ENCODE results near the gene PDE4B.

PDE4B gene

DNA sequence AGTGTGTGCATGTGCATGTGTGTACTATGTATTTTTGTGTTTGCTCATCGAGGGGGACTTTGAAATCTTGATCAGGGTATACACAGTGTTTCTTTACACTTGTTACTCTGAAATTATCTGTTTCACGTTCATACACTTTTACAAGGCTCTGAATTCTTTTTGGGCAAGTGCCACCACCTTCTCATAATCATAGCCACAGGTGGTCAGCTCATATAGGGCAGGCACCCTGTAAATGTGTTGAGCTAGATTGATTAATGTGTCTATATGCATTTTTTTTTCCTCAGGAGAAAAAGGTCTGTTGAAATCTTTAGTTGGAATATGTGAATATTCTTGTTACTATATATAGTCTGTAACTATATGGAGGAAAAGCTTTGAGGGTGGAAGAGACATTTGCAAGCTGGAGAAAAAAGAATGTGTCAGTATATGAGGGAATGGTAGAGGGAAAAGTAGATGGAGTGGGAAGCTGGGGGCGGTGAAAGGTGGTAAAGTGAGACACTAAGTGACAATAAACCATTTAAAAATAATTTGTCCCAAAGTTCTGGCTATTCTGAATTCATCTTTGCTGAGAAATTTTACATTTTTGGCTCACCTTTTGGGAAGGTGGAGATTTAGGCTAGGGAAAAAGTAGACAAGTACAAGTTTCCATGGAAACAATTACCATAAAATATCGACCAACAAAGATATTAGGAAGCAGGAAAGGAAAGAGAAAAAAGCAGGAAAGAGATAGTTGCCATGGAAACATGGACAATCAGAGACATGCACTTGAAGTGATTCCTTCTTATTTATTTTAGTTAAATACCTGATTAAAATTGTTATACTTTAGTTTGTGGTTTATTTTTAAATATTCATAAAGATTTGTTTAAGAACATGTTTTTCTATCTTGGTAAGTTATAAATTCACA is 277.5 kb downstream of the PDE4B start:
- H3K9me3 ChIP-seq = no peaks in the 10 kb centered on the region
- H3K27me3 ChIP-seq = no peaks in the 10 kb centered on the region
- no peak overlapping the region for H3K27ac ChIP-seq
- no peak overlapping the region for H3K4me3 ChIP-seq (ENCODE audit: low read depth in 1 of 2, low read length in 1 of 2)
- H3K36me3 ChIP-seq = no peaks in the 10 kb centered on the region
- H3K4me1 ChIP-seq (ENCODE audit: control insufficient read depth in 1 of 2, insufficient read depth in 1 of 2, low read depth in 1 of 2, low read length in 1 of 2) = no peaks in the 10 kb centered on the region
- TF ChIP-seq, protein P1, sequence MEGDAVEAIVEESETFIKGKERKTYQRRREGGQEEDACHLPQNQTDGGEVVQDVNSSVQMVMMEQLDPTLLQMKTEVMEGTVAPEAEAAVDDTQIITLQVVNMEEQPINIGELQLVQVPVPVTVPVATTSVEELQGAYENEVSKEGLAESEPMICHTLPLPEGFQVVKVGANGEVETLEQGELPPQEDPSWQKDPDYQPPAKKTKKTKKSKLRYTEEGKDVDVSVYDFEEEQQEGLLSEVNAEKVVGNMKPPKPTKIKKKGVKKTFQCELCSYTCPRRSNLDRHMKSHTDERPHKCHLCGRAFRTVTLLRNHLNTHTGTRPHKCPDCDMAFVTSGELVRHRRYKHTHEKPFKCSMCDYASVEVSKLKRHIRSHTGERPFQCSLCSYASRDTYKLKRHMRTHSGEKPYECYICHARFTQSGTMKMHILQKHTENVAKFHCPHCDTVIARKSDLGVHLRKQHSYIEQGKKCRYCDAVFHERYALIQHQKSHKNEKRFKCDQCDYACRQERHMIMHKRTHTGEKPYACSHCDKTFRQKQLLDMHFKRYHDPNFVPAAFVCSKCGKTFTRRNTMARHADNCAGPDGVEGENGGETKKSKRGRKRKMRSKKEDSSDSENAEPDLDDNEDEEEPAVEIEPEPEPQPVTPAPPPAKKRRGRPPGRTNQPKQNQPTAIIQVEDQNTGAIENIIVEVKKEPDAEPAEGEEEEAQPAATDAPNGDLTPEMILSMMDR (IDR thresholded peaks at IDR 0.05) = no peak

DNA sequence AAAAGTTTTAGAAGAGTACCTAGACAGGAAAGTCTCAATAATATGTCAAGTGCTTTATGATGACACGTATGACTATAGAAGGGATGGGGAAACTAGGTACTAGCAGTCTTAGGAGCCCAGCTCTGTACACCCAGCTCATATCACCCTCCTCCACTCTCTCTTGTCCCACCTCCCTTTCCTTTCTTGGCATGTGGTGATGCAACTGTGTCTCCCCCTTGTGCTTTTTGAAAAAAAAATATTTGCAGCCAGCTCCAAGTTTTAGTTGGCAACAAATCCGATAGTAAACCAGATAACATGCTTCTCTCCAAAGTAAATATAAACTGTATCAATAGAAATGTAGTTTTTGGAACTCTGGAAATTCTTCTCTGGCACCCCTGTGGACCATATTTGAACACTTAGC is 280.7 kb downstream of the PDE4B start:
- Histone ChIP-seq H3K27me3 (no peaks in the 10 kb centered on the region), H3K4me3 (ENCODE audit: low read depth in 1 of 2, low read length in 1 of 2) (no peak overlapping the region), H3K4me1 (ENCODE audit: control insufficient read depth in 1 of 2, insufficient read depth in 1 of 2, low read depth in 1 of 2, low read length in 1 of 2) (no peaks in the 10 kb centered on the region), H3K27ac (no peak overlapping the region), H3K9me3 (no peaks in the 10 kb centered on the region), H3K36me3 (no peaks in the 10 kb centered on the region)
- TF ChIP-seq, protein P1 (IDR thresholded peaks at IDR 0.05) = no peak

DNA sequence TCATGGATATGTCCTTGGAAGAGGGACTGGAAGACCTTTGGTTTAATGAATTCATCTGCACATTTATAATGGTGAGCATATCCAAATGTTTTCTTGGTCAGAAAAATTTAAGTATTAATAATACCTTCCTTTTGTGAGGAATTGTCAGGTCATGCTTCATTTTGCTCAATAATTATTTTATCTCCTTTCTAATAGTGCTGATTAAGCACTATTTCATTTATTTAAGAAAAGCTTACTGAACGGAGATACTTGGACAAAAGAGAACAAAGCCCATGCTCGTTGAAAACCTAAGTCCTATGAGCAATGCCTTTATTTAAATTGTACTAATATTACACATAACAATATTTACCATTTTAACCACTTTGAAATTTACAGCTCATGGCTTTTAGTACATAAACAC is 281.5 kb downstream of the PDE4B start:
- no peak overlapping the region for H3K27ac ChIP-seq
- no peaks in the 10 kb centered on the region for H3K4me1 ChIP-seq (ENCODE audit: control insufficient read depth in 1 of 2, insufficient read depth in 1 of 2, low read depth in 1 of 2, low read length in 1 of 2)
- no peaks in the 10 kb centered on the region for H3K27me3 ChIP-seq
- TF ChIP-seq, protein P1 (IDR thresholded peaks at IDR 0.05) = no peak
- H3K9me3 ChIP-seq = no peaks in the 10 kb centered on the region
- H3K4me3 ChIP-seq (ENCODE audit: low read depth in 1 of 2, low read length in 1 of 2) = no peak overlapping the region
- H3K36me3 ChIP-seq = no peaks in the 10 kb centered on the region

DNA sequence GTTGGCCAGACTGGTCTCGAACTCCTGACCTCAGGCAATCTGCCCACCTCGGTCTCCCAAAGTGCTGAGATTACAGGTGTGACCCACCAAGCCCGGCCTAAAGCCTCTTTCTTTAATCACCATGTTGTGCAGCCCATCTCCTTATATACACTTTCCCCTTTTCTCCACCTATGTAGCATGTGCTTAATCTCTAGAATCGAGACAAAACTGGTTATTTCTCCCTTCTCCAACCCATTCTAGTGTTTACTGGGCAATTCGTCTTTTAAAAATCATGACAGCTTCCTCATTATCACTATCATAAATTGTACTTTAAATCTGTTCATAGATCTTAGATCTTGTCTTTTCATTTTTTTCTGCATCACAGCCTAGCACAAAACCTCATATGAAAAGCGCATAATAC is 285.7 kb downstream of the PDE4B start:
- Histone ChIP-seq H3K4me1 (ENCODE audit: control insufficient read depth in 1 of 2, insufficient read depth in 1 of 2, low read depth in 1 of 2, low read length in 1 of 2) (no peaks in the 10 kb centered on the region), H3K4me3 (ENCODE audit: low read depth in 1 of 2, low read length in 1 of 2) (no peak overlapping the region), H3K27ac (no peak overlapping the region), H3K36me3 (no peaks in the 10 kb centered on the region), H3K9me3 (no peaks in the 10 kb centered on the region), H3K27me3 (no peaks in the 10 kb centered on the region)
- TF ChIP-seq, protein P1 (IDR thresholded peaks at IDR 0.05) = no peak

DNA sequence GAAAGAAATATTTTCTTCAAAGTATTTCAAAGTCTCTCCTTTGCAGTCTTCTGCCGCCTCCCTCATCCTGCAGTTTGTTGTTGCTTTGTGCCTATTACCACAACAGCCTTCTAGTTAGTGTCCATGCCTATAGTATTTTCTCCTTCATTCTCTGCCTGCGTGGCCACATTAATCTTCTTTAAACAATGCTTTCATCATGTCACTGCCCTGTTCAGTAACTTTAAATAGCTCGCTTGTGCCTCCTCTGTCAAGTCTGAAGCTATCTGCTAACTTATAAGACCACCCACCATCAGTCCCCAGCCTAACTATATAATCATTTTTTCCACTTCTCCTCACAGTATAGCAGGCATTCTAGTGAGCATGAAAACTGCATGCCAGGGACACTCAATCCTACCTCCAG is 290.3 kb downstream of the PDE4B start:
- H3K4me3 ChIP-seq (ENCODE audit: low read depth in 1 of 2, low read length in 1 of 2) = no peak overlapping the region
- H3K27ac ChIP-seq = no peak overlapping the region
- H3K36me3 ChIP-seq = no peaks in the 10 kb centered on the region
- H3K27me3 ChIP-seq = no peaks in the 10 kb centered on the region
- H3K9me3 ChIP-seq = no peaks in the 10 kb centered on the region
- TF ChIP-seq, protein P1 (IDR thresholded peaks at IDR 0.05) = no peak
- no peaks in the 10 kb centered on the region for H3K4me1 ChIP-seq (ENCODE audit: control insufficient read depth in 1 of 2, insufficient read depth in 1 of 2, low read depth in 1 of 2, low read length in 1 of 2)

Measured in neutrophil (primary cell).